HG03457 (cell line): ENCODE results near the gene MYO18B.

Experiments
- ATAC-seq: cut with Tn5 transposase; IDR thresholded peaks from one replicate; pipeline ENCODE4 v1.9.1; 2021; ENCODE audit warnings: moderate number of reproducible peaks; ENCODE audit not compliant: unreplicated experiment

MYO18B gene

DNA sequence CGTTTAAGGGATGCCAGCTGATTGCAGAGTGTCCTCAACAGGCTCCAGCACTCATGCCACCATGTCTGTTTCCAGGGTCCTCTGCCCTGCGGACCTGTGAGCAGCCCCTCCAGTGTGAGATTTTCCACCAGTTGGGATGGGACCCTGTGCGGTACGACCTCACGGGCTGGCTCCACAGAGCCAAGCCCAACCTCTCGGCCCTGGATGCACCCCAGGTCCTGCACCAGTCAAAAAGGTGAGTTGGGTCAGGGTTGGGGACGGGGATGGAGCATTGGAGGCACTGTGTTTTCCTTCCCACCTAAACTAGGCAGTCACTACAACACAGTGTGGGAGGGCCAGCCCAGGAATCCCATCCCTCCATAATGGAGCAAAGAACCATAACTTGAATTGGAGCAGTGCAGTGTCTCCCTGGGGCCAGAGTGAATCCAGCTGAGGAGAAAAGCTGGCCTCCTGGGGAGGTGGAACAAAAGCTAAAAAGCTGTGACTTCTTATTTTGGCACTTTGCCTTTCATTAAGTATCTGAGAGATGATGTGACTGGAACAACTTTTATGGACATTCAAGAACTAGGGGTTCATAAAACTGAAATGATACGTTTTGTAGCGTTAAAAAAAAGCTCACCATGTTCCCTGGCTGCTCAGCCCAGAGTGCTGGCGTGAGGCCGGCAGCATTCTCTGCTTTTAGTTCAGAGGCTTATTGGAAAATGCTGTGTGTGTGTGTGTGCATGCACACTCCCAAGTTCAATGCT, 101.8 kb downstream of the MYO18B start:
- ATAC-seq: no peak

DNA sequence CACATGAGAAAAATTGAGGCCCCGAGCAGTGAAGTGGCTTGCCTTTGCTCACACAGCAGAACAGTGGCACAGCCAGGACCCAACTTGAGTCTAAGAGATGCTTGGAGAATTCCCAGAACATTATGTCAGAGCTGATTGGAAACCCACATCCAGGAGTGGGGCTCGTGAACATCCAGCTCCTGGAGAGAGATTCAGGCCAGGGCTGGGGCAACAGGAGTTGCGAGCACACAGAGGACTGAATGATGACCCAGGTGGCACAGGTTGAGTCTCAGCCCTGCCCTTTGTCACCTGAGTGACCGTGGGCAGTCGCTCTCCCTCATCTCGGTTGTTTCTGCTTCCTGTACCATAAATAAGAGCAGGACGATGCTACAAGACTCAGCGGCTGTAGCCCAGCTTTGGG, 102.6 kb downstream of the MYO18B start:
- ATAC-seq: no peak

DNA sequence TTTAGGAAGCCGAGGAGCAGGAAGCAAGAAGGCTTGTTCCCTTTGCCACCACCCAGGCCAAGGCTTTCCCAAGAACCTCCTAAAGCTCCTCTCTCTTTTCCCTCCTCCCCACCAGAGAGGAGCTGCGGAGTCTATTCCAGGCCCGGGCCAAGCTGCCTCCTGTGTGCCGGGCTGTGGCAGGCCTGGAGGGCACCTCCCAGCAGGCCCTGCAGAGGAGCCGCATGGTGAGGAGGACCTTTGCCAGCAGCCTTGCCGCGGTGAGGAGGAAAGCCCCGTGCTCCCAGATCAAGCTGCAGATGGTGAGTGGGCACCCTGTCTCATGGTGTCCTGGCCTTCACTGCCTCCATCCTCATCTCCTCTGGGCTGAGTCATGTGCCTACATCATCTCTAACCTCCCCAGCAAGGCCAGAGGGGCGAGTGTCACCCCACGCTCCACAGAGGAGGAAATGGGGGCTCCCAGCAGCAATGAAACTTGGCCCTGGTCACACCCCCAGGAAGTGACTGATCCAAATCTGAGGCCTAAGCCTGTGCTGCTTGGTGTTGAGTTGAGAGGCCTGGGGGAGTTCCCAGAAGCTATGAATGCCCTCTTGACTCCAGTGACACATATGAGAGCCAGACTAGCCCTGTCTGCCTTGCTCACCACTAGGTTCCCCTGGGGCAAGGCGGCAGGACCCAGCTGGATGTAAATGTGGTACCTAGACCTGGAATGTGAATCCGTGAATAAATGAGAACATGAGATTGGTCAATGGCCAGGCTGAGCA, 104.2 kb downstream of the MYO18B start:
- ATAC-seq: no peak

DNA sequence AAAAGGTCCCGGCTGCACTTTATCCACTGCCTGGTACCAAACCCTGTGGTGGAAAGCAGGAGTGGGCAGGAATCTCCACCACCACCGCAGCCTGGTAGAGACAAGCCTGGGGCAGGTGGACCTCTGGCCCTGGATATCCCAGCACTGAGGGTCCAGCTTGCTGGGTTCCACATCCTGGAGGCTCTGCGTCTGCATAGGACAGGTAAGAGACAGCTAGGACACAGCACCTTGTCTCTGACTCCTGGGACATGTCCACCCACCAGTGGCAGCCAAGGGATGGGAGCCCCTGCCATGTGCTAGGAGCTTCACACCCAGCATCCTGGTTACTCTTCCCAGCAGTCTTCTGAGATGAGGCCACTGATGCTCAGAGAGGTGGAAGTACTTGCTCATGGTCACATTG, 105.5 kb downstream of the MYO18B start:
- ATAC-seq: no peak

DNA sequence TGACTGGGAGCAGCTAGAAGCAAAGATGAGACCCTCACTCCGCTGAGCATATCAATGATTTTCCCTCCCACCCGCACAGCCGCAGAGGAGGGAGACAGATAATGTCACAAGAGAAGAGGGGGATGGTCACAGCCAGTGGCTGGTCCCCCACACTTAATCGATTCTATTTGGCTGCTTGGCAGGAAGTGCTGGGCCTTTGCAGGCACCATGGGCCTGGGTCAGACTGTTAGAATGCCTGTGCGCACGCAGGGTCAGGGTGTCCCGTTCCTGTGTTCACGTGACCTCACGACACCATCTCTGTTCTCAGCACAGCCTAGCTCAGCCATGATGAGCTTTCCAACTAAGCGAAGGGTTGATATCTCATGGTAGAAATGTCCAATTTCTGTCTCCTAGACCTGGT, 107.0 kb downstream of the MYO18B start:
- ATAC-seq: no peak

DNA sequence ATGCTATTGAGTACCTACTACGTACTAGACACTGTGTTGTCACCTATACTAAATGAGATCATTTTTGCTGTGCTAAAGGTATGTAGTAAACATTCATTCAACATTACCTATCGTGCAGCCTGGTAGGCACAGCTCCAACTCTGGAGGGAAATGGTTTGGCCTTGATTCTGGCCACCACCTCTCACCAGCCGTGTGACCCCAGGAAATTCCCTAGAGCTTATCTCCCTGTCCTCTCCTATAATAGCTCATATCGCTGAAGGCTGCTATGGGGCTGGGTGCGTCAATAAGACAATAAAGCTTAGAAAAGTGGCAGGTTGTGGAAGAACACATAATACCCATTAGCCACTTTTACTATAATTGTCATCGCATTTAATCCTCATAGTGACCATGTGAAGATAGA, 107.5 kb downstream of the MYO18B start:
- ATAC-seq: no peak

DNA sequence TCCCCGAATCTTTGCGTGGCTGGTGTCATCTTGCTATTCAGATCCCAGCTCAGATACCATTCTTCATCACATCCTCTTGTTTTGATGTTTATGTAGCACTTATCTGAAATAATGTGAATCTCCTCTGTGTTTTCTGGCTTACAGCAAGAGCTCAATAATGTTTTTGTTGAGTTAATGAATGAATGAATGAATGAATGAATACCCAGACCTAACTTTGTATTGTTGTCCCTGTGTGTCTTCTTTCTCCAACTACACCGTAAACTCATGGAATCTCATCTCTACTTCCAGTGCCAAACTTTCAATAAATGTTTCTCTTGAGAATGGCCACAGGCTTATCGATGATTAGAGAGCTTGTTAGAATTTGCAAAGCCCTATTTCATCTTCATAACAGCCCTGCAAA, 110.2 kb downstream of the MYO18B start:
- no peak for ATAC-seq

DNA sequence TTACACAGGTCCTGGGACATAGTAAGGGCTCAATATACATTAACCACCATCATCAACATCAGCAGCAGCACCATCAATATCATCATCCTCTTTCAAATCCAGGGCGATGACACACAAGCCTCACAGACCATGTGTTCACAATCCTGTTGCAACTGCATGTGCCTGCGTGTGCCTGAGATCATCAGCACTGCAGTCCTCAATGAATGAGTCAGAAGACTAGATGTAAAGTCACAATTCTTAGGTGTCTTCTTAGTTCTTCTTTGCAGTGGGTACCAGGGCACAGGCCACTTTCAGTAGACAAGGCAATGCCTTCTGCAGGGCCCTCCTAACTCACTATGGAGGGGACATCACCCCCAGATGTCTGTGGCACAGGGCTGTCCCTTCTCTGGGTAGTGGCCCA, 111.1 kb downstream of the MYO18B start:
- no peak for ATAC-seq

DNA sequence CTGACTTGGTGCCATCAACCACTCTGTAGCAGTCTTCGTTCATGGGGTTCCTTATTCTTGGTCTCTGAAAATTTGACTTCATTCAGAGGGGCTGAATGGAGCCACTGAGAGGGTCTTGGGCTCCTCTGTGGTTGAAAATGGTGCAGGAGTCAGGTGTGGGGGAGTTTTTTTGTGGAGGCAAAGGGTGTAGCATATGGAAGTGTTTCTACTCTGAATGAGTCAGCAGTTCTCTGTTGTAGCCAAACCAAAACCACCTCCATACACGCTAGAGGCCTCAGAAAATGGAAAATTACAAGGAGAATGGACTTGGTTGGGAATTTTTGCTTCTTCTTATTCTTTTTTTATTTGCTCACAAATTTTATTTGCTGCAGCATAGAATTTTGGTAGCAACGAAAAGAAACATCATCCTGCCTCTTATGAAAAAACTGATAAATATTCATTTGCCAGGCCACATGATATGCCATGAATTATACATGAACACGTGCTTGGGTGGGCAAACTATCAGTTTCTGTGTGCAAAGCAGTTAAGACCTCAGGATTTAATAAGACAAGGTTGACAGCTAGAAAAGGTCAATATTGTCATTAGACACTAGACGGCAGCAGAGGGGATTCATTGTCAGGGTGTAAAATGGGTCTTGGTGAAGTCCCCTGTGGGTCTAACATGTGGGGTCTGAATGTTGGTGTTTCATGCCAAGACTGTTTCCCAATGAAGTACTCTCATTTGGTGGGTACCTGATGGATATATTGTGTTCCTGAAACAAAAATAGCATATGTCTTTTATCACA, 111.7 kb downstream of the MYO18B start:
- no peak for ATAC-seq

DNA sequence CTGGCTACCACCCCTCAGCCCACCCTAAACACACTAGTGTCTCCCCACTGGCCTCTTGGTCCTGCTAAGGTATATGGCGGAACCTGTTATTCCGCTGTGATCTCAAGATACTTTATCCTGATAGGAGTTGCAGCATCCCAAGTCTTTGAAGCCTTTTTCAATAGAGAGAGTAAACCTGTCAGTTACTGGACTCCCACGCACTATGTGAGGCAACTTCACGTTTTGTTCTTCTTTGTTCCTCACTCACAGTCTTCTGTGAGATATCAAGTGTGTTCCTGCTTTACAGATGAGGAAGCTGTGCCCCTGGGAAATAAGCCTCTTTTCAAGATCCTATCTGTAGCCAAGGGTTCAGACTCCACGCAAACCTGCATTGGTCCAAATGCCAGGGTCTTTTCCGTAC, 127.8 kb downstream of the MYO18B start:
- ATAC-seq: no peak

DNA sequence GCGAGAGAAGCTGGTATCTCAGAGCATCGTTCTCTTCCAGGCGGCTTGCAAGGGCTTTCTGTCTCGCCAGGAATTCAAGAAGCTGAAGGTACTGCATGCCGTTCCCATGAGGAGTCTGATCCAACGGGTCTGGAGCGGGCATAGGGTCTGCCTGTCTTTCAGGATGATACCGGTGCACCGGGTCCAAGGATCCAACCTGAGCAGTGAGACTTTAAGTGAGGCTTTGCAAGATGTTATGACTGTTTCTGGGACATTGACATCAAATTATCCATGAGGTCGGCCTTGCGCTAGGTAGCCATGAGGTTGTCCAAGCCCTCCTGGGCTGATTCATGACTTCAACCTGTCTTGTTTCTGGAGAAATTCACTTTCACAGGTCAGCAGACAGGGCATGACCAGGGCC, 132.3 kb downstream of the MYO18B start:
- ATAC-seq: no peak

DNA sequence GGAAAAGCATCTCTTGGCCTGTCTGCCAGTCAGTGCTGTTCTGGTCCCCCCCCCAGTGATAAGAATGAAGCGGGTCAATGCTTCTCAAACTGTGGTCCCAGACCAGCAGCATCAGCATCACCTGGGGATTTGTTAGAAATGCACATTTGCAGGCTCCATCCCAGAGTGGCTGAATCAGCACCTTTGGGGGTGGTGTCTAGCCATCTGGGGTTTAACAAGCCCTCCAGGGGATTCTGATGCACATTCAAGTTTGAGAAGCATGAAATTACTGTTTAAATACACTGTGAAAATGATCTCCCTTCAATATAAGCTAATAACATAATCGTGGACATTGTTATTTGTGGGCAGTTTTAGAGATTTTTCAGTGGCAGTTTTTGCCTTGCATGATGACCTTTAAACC, 133.5 kb downstream of the MYO18B start:
- ATAC-seq: no peak

DNA sequence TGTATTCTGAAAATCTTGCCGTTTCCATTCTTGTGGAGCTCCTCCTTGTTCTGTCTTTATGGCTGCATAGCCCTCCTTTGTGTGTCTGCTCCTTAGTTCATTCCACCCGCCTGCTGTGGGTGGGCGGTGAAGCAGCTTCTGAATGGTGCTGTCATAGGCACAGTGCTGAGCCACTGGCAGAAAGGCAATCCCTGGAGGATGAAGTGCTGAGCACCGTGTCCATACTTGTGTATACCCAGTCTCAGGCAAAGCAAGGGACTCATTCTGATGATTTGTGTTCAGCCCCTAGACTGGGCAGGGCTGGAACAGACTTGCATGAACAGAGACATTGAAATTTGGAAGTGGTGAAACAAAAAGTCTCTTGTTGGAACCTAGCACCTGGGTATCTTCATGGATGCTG, 134.9 kb downstream of the MYO18B start:
- ATAC-seq: no peak

DNA sequence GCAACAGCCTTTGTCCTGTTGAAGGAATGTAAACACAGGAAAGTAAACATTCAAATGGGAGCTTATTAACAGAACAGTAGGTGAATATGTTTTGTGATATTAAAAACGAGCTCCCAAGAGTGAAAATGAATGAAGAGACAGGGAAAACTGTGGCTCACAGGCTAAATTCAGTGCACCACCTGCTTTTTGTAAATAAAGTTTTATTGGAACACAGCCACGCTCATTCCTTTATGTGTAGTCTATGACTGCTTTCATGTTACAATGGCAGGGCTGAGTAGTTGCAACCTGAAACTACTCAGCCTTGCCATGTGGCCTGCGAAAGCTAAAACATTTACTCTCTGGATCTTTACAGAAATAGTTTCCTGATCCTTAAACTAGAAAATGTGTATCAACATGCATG, 136.9 kb downstream of the MYO18B start:
- no peak for ATAC-seq

DNA sequence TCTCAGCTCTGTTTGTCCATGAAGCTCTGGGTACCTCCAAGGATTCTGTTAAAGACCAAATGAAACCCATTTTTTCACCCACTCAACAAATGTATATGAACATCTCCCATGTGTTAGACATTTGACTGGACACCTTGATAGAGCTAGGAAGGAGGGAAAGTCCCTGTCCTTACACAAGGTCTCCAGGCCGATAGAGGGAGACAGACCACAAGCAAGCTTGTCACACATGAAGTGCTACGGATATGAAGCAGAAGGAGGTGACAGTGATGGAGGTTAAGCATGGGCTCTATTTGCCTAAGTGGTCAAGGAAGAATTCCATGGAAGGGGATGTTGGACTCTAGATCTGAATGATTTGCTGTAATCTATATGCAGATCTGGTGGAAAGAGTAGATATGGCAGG, 138.5 kb downstream of the MYO18B start:
- ATAC-seq: no peak

DNA sequence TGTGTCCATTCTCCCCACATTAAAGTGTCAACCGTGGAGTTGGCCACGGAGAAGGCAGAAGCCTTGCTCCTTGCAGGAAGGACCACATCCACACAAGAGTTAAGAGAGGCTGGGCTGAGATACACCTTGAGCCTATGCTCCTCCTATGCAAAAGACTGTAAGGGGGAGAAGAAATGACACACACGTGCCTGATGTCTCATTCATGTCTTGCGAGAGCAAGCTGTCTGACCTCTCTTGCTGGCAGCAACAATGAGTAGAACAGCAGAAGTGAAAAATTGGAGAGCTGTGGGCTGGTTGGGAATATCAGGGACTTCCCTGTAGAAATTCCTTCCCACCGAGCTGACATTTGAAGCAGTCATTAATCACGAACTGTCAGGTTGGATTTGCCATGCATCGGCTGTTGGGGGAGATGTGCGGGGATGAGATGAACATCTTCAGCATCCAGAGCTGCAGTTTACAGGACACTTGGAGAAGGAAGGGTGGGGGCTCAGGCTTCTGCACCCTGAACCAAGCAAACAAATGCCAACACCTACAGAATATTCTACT, 139.3 kb downstream of the MYO18B start:
- ATAC-seq: no peak

DNA sequence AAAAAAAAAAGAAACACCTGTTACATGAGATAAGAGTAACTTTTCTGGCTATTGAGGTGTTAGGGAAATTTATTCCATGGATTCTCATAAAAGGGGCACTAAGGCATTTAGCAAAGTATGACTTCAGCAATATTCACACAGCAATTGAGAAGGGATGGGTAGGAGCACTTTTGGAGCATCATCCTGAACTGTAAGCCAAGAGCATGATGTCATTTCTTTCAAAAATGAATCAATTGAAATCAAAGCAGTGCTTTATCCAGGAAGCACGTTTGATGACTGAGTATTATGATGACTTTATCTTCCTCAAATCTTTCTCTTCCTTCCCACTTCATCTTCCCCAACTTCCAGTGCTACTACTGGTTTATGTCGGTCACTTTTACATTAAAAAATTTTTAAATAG, 140.4 kb downstream of the MYO18B start:
- no peak for ATAC-seq

DNA sequence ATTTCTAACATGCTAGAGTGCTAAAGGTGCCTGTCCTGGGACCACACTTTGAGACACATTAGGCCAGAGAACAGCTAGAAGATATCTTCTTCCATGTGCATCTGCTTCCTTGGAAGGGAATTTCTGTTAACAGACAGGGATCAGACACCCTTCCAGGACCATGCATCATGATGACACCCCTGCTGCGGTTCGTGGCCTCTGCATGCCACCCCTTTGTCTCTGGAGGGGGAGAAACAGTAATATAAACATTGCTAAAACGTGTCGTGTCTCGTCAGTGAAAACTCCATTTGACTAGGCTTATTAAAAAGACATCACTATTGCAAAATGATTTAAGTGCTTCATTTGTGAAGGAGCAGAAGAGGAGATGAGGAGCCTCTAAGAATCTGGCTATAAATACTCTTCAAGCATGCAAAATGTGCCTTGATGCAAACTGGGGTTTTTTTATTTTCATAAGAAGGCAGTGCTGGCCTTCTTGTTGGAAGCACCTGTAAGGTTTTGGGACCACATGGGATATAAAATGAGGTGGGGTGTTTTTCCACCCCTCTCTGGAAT, 141.6 kb downstream of the MYO18B start:
- no peak for ATAC-seq

DNA sequence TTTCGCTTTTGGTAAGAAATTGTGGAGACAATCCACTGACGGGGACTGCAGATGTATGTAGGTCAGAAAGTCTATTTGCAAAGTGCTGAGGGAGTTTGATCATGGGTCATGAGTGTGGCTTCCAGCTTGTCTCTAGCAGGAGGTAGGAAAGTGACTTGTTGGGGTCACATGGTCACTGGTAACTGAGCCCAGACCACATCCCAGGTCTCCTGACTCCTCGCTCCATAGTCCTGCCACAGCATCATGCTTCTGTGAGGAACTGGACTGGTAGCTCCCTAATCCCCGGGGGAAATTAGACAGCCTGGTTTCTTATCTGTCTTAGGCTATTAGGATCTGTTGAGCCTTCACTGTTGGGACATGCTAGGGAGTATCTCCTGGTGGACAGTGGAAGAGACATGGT, 142.1 kb downstream of the MYO18B start:
- ATAC-seq: no peak

DNA sequence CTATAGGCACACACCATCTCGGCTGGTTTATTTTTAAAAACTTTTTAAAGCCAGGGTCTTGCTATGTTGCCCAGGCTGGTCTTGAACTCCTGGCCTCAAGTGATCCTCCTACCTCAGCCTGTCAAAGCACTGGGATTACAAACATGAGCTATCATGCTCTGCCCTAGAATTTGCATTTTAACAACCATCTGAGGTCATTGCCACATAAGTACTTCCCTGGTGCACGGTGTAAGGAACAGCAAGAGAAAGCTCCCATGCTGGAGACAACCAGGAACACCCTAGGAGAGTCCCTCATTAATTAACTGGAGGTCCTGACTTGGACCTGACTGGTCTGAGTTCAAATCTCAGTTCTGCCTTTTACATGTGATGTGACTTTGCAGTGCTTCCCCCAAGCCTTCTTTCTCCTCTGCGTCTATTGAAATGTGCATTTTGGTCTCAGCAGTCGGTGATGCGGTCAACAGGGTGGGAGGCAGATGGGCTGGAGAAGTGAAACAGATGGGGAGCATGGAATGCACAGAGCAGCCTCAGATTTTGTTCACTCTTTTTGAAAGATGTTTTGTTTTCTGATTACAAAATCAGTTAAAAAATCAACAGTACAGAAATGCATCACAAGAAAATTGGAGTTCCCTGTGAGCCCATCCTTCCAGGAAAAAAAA, 146.5 kb downstream of the MYO18B start:
- no peak for ATAC-seq

DNA sequence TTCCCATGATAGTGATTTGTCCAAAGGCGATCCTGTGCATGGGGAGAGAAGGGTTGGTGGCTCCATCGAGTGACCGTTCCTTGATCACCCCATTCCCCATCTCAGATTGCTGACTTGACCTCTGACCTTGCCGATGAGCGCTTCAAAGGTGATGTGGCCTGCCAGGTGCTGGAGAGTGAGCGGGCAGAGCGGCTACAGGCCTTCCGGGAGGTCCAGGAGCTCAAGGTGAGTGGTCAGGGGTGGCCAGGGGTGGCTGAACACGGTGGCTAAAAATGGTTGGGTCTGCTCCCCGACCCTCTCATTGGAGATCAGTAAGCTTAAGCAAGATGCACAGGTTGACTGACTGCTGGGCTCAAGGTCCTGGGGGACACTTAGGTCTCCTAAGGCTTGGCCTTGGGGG, 148.7 kb downstream of the MYO18B start:
- ATAC-seq: no peak
